CD1c-positive myeloid dendritic cell (primary cell): ENCODE data around the gene CALML4.

Source experiments
- DNase-seq: peaks from one replicate; pipeline ENCODE4 v3.0.0-alpha.2; 2016; ENCODE audit errors: extremely low spot score

Gene CALML4

DNA sequence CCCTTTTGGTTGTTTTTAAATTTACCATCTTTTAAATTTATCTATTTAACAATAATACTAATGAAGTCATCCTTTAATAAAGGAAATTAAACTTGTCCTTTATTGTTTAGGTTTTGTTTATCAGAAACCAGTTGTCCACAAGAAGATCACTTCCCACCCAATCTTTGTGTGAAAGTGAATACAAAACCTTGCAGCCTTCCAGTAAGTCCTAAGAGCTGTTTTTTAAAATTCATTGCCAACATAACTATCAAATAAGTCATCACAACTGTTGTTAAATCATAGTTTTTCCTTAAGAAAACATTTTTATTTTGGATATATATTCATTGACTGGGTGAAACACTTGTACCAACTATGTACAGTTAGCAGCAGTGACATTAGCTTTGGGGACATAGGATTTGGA, 59.4 kb downstream of the CALML4 start:
- DNase-seq = no peak

DNA sequence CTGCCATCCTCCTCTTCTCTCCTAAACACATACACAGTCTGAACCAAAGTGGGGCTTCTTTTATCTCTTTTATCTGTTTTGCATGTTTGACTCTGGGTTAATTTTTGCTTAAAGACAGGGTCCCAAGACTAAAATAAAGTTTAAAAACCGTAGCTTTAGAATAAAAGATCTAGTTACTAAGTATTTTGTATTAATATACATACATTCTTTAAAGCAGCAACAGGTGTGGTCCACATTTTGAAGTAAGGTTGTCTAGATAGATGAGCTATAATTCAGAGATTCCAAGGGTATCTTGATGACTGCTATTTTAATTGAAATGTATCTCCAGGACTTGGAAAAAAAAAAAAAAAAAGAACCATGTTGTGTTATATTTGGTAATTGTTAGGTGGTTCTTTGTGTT, 61.3 kb downstream of the CALML4 start:
- DNase-seq = no peak

DNA sequence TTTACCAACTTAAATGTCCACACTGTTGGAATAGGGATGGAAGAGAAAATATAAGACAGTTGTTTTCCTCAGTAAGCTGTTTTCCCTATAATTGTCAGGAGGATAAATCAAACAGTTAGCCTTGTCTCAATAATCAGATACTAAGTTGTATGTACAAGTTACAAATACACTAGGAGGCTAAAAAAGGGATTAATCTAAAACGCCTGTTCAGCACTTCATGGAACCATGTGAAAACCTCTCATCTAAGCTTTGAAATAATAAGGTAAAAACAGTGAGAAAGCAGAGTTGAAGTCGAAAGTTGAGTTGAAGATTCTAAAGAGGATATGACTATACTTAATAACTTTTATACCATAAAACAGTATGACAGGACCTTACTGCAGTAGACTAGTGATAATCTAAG, 62.0 kb downstream of the CALML4 start:
- DNase-seq = no peak
